GM19438 (cell line): ENCODE data around the gene CCDC15.
"Not testable (repeated sequence)": the region's sequence is repeated elsewhere in the genome, so short reads cannot be mapped to it uniquely, and the experiment has no call there.

ENCODE experiments used
- ATAC-seq: cut with Tn5 transposase; IDR thresholded peaks from one replicate; pipeline ENCODE4 v1.9.1; 2021; ENCODE audit warnings: low read depth; ENCODE audit not compliant: unreplicated experiment

The CCDC15 gene

DNA sequence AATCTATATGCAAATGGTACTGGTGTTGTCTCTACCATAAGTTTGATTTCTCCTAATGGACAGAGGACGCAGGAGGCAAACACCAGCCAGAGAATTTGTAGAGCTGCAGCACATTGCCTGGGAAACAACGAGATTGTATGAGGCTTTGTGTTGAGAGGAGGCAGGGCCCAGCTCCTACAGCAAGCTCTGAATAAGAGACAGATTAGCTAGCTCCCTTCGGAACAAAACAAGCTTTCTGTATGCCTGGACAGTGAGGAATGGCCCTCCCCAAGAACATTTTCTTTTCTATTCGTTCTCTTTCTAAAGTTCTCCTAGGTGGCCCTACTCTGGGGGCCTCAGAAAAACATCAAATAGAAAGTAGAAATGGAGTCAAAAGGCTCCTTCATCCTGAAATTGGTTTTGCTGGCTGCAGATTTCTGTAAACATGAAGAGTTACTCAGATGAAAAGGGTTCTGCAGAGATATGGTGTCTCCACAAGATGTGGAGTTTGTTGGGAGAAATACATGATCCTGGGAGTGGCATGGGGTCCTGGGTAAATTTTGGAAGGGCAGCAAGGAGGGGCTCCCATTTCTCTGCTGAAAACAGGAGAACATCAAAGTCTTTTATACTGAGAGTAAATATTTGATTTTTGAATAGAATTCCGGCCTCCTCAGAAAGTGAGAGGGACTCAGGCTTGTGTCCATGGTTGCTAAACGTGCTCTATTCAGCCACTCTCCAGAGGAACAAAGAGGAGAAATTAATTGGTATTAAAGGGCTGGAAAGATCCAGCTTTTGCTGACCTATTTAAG is 11.3 kb upstream of the CCDC15 start:
- ATAC-seq, result no peak

DNA sequence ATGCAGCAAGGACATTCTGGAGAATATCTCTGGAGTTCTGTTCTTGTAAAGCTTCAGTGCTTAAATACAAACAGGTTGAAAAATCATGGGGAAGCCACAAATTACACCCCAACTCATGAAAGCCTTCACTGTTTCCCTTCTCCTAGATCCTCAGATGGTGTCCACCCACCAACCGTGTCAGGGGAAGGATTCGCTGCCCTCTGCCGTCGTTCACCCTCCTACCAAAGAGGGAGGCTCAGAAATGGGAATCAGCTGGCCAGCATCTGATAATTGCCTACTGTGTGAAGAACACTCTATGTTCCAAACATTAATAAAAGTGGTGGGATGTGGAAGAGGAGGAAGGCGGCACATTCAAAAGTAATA is 10.8 kb upstream of the CCDC15 start:
- ATAC-seq, result no peak

DNA sequence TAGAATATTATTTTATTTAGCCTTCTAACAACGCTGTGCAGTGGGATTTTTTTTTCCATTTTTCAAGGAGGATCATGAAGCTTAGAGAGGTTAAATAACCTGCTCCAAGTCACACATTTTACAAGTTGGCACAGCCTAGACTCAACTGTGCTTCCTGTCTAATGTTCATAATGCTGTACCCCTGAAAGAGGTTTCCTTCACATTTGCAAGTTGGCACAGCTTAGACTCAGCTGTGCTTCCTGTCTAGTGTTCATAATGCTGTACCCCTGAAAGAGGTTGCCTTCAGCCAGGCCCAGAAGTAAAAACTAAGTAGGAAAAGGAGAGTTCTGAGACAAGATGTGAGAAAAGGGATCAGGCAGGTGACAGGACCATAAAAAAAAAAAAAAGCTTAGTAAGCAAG is 10.3 kb upstream of the CCDC15 start:
- no peak for ATAC-seq

DNA sequence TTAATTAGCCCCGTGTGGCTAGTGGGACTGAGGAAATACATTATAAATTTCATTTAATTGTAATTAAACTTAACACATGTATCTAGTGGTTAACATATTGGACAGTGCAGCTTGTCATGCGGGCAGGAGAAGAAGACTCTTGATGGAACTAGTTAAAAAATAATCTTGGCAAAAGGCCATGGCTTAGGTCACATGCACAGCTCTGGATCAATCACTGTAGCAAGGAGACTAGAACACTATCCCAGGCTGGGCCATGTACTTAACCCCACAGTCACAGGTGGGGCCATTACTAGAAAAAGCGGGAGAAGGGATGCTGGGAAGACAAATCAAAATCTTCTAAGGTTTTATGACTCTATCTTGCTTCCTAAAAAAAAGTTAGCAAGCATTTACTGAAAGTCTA is 9.4 kb upstream of the CCDC15 start:
- ATAC-seq, result no peak

DNA sequence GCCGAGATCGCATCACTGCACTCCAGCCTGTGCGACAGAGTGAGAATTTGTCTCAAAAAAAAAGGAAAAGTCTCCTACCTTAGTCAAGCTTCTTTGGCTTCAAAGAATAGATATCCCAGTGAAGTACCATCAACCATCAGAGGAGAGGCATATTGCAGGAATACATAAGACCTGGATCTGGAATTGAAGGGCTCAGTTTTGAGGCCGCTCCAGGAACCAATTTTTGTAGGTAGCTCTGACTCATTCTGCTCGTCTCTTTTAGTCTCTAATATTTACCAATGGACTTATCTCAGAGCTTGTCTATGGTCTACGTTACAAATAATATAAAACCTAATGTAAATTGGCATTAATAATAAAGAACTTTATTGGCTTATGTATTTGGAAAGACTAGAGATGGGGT is 8.2 kb upstream of the CCDC15 start:
- no peak for ATAC-seq

DNA sequence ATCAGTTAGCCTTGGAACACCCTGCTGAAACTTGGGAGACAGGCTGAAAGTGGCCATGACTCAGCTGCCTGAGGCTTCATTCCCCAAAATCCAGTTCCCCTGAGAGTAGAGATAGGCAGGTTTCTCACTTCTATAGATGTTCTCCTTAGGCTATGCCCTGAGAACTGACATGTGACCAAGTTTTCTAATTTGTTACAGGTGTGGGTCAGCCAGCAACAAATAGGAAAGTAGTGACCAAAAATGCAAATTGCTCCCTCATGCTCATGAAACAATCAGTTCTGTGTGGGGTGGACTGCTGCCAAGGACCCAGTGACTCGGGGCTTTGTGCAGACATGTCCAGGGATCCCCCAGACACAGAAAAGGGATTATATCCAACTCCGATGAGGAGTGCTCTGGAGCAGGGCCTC is 7.3 kb upstream of the CCDC15 start:
- no peak for ATAC-seq

DNA sequence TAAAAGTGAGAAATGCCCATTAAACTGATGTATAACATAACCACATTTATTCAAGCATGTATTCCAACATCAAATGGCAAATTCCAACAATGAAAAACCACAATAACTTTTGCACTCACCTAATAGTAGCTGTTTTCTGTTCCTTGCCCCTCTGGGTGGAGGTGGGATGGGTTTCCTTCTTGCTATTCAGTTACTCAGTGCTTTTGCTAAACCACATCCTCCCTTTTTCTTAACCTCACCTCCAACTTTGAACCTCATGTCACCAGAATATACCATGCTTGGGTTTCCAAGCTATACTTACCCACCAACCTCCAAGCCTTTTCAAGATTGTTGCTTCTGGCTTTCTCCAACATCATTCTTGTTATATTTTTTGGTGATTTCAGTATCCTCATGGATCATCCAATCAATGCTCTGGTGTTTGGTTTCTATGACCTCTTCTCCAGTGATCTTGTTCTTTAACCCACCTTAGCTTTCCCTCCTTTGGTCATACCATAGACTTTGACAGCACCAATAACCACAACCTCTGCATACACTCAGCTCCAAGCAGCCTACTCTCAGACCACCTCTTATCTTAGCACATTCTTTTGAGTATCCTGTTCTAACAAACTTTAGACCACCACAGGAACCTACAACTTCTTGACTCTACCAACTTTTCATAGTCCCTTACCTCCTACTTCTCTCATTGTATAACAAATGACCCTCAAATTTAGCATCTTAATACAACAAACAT is 3.2 kb upstream of the CCDC15 start:
- ATAC-seq, result no peak

DNA sequence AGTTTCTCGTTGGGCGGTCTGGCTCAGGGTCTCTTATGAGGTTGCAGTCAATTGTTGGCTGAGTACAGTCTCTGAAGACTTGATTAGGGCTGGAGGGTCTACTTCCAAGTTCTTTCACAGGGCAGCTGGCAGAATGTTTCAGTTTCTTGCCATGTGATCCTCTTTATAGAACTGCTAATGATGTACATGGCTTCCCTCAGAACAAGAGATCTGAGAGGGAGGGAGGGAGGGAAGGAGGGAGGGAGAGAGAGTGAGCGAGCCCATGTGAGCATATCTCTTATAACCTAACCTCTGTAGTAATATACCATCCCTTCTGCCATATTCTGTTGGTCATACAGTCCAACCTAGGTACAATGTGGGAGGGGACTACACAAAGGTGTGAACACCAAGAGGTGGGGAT is 2.7 kb upstream of the CCDC15 start:
- no peak for ATAC-seq

DNA sequence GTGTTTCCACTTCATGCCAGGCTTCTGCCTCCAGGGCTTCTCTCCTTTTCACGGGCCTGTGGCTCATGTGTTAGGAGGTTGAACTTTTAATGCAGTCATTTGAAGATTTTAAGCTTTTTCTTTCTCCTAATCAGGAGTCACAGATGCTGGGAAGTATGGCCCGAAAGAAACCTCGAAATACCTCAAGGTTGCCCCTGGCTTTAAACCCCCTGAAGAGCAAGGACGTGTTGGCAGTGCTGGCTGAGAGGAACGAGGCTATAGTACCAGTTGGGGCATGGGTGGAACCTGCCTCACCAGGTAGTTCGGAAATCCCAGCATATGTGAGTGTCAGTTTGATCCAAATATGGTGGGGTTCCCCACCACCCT is 571 bp downstream of the CCDC15 start:
- no peak for ATAC-seq

DNA sequence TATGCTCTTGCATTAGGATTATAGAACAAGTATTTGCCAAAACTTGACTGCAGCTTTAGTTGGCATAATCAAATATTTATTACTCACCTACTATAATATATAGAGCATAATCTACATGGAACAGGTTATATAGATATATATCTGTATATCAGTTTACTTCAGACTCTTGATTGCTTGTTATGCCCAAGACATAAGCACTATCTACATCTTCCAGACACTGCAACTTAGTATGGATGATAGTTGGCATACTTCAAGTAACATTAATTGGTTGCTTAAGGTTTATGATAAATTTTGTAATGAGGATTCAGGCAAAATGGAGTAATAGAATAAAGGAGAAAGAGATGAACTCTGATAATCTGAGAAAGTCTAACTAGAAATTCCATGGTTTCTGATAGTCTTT is 1.0 kb downstream of the CCDC15 start:
- no peak for ATAC-seq

DNA sequence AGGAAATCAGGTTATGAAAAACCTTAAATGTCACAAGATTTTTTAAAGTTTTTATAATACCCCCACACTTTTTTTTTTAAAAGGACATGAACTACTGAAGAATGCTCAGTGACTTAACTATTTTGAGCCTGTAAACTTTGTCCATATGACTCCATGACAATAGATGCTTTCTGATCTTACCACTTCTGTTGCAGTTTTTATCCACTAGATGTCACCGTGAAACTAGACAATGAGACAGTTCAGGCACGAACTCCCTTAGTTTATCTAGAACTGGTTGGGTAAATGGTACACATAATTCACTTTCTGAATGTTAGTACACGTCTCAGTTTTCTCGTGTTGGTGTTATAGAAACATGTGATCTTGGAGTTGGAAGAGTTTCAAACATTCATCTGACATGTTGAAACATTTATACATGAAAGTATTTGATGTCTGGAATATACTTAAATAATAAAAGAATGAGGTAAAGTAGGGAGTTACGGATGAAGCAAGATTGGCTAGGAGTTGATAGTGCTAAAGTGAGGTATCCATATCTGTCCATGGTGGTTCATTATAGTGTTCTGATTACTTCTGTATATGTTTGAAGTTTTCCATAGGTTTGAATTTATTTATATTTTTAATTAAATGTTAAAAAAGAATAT is 8.1 kb downstream of the CCDC15 start:
- ATAC-seq, result peak; percentile 93

DNA sequence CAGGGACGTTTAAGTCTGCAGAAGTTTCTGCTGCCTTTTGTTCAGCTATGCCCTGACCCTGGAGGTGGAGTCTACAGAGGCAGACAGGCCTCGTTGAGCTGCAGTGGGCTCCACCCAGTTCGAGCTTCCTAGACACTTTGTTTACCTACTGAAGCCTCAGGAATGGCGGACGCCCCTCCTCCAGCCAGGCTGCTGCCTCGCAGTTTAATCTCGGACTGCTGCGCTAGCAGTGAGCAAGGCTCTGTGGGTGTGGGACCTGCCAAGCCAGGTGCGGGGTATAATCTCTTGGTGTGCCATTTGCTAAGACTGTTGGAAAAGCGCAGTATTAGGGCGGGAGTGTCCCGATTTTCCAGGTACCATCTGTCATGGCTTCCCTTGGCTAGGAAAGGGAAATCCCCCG is 14.2 kb downstream of the CCDC15 start:
- not testable (repeated sequence) for ATAC-seq

DNA sequence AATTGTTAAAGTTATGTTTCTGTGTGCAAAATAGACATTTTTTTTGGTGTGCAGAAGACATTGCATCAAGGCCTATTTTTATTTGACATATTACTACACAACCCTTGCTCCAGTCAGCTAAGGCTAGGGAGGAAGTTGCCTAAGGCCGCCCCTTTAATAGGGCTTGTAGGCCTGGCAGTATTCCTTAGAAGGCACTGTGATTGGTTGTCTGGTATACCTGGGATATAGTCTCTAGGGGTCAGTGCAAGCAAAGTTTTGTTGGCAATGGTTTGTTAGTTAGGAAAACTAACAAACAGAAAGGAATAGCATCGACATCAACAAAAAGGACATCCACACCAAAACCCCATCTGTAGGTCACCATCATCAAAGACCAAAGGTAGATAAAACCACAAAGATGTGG is 16.9 kb downstream of the CCDC15 start:
- no peak for ATAC-seq

DNA sequence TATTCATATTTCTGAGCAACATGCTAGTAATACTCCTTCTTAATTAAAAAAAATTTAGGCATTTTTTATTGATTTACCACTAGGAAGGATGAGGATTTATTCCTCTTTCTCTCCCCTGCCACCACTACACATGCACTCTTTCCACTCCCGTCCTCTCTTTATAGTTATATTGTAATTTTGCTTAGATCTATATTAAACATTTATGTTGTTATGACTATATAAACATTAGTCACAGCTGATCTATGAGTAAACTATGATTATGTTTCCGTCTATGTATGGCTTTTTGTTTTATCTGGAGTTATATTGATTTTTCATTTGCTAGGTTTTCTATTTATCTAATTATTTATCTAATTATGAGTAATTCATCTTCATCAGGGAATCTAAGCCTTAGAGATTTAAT is 17.8 kb downstream of the CCDC15 start:
- no peak for ATAC-seq

DNA sequence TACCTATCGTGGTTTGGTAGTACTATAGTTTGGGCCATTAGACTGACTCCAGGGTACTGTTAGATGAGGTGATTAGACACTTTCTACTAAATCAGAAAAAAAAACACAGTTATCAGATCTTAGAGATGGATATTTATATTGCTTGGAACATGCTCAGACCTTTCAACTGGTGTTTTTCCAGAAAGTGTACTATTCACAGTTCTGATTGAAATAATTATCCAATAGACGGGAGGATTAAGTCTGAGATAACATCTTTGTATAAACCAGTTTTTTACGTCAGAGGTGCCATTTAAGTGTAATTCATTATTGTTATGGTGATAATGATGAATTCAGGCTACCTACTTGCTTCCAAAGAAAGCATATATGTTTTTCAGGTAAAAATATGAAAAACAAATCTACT is 22.5 kb downstream of the CCDC15 start:
- ATAC-seq, result no peak

DNA sequence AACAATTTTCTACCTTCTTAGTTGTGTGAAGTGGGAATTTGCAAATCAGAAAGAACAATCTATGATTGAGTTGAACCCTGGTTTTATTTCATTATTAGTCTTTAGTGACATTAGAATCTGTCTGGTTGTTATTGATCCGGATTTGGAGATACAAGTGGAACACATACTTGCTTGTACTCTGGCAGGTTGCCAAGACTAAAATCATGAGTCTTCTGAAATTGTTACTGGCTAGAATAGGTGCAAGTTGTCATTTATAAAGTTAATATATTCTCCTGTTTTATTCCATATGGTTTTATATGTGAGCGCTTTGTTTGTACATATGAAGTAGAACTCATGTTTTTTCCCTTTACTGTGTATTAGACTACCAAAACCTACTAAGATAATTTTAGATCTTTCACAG is 23.0 kb downstream of the CCDC15 start:
- ATAC-seq, result no peak

DNA sequence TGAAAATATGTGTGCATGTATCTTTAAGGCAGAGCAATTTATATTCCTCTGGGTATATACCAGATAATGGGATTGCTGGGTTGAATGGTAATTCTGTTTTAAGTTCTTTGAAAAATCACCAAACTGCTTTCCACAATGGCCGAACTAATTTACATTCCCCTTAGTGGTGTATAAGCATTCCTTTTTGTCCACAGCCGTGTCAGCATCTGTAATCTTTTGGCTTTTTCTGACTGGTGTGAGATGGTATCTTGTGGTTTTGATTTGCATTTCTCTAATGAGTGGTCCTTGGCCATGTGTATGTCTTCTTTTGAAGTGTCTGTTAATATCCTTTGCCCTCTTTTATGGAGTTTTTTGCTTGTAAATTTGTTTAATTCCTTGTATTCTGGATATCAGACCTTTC is 24.3 kb downstream of the CCDC15 start:
- ATAC-seq, result no peak

DNA sequence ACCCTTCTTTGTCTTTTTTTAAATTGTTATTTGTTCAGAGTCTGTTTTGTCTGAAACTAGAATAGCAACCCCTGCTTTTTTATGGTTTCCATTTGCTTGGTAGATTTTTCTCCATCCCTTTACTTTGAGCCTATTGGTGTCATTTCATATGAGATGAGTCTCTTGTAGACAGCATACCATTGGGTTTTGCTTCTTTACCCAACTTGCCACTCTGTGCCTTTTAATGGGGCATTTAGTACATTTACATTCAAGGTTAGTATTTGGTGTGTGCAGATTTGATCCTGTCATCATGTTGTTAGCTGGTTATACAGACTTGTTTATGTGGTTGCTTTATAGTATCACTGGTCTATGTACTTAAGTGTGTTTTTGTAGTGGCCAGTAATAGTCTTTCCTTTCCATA is 28.0 kb downstream of the CCDC15 start:
- ATAC-seq, result no peak

DNA sequence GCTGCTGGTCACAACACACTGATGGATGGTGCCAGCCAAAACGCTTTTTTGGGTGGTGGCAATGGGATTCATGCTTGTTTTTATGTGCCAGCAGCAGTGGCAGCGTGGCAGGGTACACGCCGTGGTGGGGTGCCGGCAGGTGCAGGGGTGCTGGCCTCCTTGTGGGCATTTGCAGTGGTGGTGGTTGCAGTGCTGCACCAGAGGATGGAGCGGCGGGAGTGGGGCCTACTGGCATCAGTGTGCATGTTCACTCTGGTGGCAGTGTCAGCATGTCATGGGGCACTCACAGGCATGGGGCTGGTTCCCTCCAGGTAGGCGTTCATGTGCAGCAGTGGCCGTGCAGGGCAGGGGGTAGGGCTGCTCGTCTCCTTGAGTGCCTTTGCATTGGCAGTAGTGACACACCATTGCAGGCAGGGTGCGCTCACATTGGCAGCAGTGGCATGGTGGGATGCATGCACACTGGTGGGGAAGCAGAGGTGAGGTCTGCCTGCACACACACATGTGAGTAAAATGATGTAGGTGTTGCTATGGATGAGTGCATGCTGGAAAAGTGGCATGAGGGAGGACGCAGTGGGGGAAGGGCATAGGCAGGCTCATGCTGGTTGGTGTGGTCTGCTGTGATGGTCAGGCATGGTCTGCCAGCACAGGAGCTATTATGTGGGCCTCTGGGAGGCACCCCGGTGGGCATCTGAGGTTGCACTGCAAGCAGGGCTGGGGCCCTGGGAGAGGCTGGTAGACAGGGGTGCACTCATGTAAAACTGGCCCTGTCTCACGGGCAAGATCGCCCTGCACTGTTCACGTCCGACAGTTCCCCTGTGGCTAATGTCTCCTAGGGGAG is 29.9 kb downstream of the CCDC15 start:
- ATAC-seq, result no peak

DNA sequence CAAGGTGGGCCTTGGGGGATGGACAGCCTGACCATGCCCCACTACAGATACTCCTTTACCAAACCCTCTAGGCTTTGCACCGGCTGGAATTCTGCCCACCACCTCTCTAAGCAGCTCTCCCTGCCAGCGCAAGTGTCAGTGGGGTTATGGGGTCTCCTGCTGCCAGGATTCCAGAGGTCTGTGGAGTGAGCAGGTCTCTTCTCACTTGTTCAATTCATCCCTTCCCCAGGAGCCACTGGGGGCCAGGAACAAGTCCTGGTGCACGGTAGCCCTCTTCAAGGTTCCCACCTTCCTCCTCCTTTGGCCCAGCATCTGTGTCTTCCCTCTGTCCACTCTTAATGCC is 30.5 kb downstream of the CCDC15 start:
- ATAC-seq, result no peak

DNA sequence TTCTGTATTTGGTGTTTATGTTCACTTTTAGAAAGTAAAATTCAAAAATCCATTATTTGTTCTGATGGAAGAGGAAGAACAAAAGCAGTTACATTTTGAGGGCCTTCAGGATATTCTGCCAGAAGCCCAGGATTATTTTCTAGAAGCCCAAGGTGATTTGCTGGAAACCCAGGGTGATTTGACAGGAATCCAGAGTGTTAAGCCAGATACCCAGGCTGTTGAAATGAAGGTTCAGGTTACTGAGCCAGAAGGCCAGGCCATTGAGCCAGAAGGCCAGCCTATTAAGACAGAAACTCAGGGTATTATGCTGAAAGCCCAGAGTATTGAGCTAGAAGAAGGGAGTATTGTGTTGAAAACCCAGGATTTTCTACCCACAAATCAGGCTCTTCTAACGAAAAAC is 33.1 kb downstream of the CCDC15 start:
- ATAC-seq, result no peak
